HG03097 (cell line): ENCODE results near the gene SETDB1.

Experiments used
- ATAC-seq: cut with Tn5 transposase; IDR thresholded peaks from one replicate; pipeline ENCODE4 v1.9.1; 2021; ENCODE audit not compliant: unreplicated experiment, low FRiP score

SETDB1 gene

GRCh38 chr1:150999926-151000325 is 73.8 kb downstream of the SETDB1 start:
- no peak for ATAC-seq

GRCh38 chr1:151000408-151000807 is 74.2 kb downstream of the SETDB1 start:
- no peak for ATAC-seq

- ATAC-seq = no peak
Observed at GRCh38 chr1:151001602-151002001, 75.4 kb downstream of the SETDB1 start.

- ATAC-seq = no peak
Observed at GRCh38 chr1:151002051-151002450, 75.9 kb downstream of the SETDB1 start.

GRCh38 chr1:151002611-151003010 is 76.4 kb downstream of the SETDB1 start:
- ATAC-seq = no peak

GRCh38 chr1:151003180-151003579 is 77.0 kb downstream of the SETDB1 start:
- ATAC-seq = no peak

- no peak for ATAC-seq
Observed at GRCh38 chr1:151005729-151006319, 79.7 kb downstream of the SETDB1 start.

GRCh38 chr1:151006327-151007052 is 80.3 kb downstream of the SETDB1 start, which contains the start of gene MINDY1:
TSS of gene MINDY1 (minus strand) at chr1:151006902. CDS start at chr1:151002617, 4,285 bp downstream.
- ATAC-seq = no peak

- no peak for ATAC-seq
Observed at GRCh38 chr1:151007853-151008243, 81.7 kb downstream of the SETDB1 start.

GRCh38 chr1:151008244-151009205 is 82.4 kb downstream of the SETDB1 start, which contains the start of gene PRUNE1:
TSS of gene PRUNE1 (plus strand) at chr1:151008449. CDS start at chr1:151008633, 184 bp downstream.
- peak; percentile 75 for ATAC-seq

- no peak for ATAC-seq
Observed at GRCh38 chr1:151009206-151009587, 83.0 kb downstream of the SETDB1 start.

- no peak for ATAC-seq
Observed at GRCh38 chr1:151009674-151010345, 83.6 kb downstream of the SETDB1 start.

- no peak for ATAC-seq
Observed at GRCh38 chr1:151010346-151010726, 84.2 kb downstream of the SETDB1 start.

- no peak for ATAC-seq
Observed at GRCh38 chr1:151011154-151011850, 85.1 kb downstream of the SETDB1 start.

- ATAC-seq = no peak
Observed at GRCh38 chr1:151012684-151013471, 86.7 kb downstream of the SETDB1 start.

GRCh38 chr1:151013518-151013917 is 87.4 kb downstream of the SETDB1 start:
- no peak for ATAC-seq
